D721Med (cell line): ENCODE measurements around the gene TGFBR2.

Source experiments
- DNase-seq: peaks from one replicate; pipeline ENCODE4 v3.0.0; 2011; ENCODE audit warnings: low spot score; ENCODE audit not compliant: insufficient read length
- FAIRE-seq: peaks from 2 replicates; lab custom pipeline; 2011; peaks lifted over from hg19 to GRCh38; lab: Jason Lieb, UNC
- CTCF ChIP-seq: IDR thresholded peaks from 2 replicates; pipeline ENCODE4 v1.5.1; 2012; ENCODE audit warnings: mild to moderate bottlenecking, control low read depth; ENCODE audit not compliant: insufficient read depth; ENCODE audit errors: missing control alignments

The TGFBR2 gene

GRCh38 chr3:30733696-30734095 is 127.3 kb downstream of the TGFBR2 start:
- no peak for TF ChIP-seq CTCF
- FAIRE-seq: no peak

GRCh38 chr3:30737743-30738499 is 131.5 kb downstream of the TGFBR2 start:
- DNase-seq (no peak), FAIRE-seq (no peak)
- no peak for TF ChIP-seq CTCF

More at GRCh38 chr3:30733696-30734095, 127.3 kb downstream of the TGFBR2 start:
- no peak for DNase-seq

GRCh38 chr3:30738605-30739004 is 132.2 kb downstream of the TGFBR2 start:
- TF ChIP-seq CTCF: no peak
- no peak for FAIRE-seq
- no peak for DNase-seq

- TF ChIP-seq CTCF: no peak
- DNase-seq (no peak), FAIRE-seq (no peak)
Observed at GRCh38 chr3:30741889-30742288, 135.5 kb downstream of the TGFBR2 start.

GRCh38 chr3:30742796-30743619 is 136.6 kb downstream of the TGFBR2 start:
- FAIRE-seq (no peak), DNase-seq (no peak)
- TF ChIP-seq CTCF: no peak
